Endothelial cell of umbilical vein (primary cell): ENCODE data around the gene NR3C1.

Experiments
- CTCF ChIP-seq, 2 donors: IDR thresholded peaks; 1 replicate in 1 of 2; 2 replicates in 1 of 2; pipeline ENCODE4 v1.5.1; 2011; ENCODE audit warnings: low read length in 2 of 2, mild to moderate bottlenecking in 2 of 2, moderate library complexity in 2 of 2, control low read depth in 1 of 2, inconsistent platforms in 1 of 2, low read depth in 1 of 2; ENCODE audit not compliant: insufficient read depth in 1 of 2; ENCODE audit errors: extremely low read depth in 1 of 2
- EZH2 ChIP-seq: IDR thresholded peaks from 2 replicates; pipeline ENCODE4 v1.6.1; 2012; ENCODE audit warnings: borderline replicate concordance, low read depth, mild to moderate bottlenecking, moderate library complexity, low read length, inconsistent platforms; ENCODE audit not compliant: severe bottlenecking
- FOS ChIP-seq: IDR thresholded peaks from 2 replicates; pipeline ENCODE4 v1.6.1; 2011; ENCODE audit warnings: mild to moderate bottlenecking, low read length, moderate library complexity, borderline replicate concordance; ENCODE audit not compliant: insufficient read depth
- GATA2 ChIP-seq: IDR thresholded peaks from 2 replicates; pipeline ENCODE4 v1.7.0; 2011; ENCODE audit warnings: low read depth, mild to moderate bottlenecking, moderate library complexity, mixed read lengths, low read length; ENCODE audit not compliant: insufficient read length, insufficient read depth
- JUN ChIP-seq: IDR thresholded peaks from 2 replicates; pipeline ENCODE4 v1.6.1; 2011; ENCODE audit warnings: borderline replicate concordance, low read depth; ENCODE audit not compliant: insufficient read length, insufficient read depth
- MAX ChIP-seq: IDR thresholded peaks from 2 replicates; pipeline ENCODE4 v1.6.1; 2011; ENCODE audit not compliant: insufficient read depth, insufficient read length
- POLR2A ChIP-seq: IDR thresholded peaks from 2 replicates; pipeline ENCODE4 v1.6.1; 2012; ENCODE audit warnings: low read depth, mild to moderate bottlenecking, control low read depth, low read length
- POLR2AphosphoS5 ChIP-seq: IDR thresholded peaks from 2 replicates; pipeline ENCODE4 v1.6.1; 2012; ENCODE audit warnings: low read depth, mild to moderate bottlenecking, control low read depth, low read length, moderate library complexity; ENCODE audit not compliant: insufficient read depth

DNA sequence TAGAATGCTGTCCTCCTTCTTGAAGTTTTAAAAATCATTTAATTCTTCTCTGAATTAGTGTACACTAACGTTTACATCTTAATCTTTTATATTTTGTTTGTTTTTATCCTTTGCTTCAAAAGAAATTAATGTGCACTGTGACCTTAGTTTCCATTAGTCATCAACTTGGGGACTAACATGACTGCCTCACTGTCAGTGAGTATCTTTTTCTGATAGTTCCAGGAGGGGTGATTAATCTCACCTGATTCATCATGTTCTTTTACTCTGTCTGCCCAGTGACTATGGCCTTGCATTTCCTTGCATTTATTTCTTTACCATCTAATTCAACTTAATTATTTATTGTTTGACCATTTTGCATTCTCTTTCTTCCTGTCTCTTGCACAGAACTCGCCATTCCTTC lies 33.4 kb upstream of the NR3C1 start:
- no peak for TF ChIP-seq CTCF (IDR thresholded peaks at IDR 0.05; ENCODE audit: extremely low read depth in 1 of 2, insufficient read depth in 1 of 2, low read depth in 1 of 2, low read length in 2 of 2)
- no peak for TF ChIP-seq EZH2
- TF ChIP-seq POLR2A = no peak
- no peak for TF ChIP-seq MAX
- no peak for TF ChIP-seq GATA2
- TF ChIP-seq POLR2AphosphoS5 = no peak
- no peak for TF ChIP-seq FOS
- TF ChIP-seq JUN = no peak
